Activated CD4-positive, CD25-positive, alpha-beta regulatory T cell treated with anti-CD3 and anti-CD28 coated beads, Interleukin-2, amount 50 U/mL, for 16 hours (primary cell): ENCODE results near the gene CACNB2.

Experiments
- DNase-seq: peaks from one replicate; pipeline ENCODE4 v3.0.0-alpha.2; 2020; ENCODE audit warnings: low read depth, low spot score

Gene CACNB2

GRCh38 chr10:18446205-18446604, 306.0 kb downstream of the CACNB2 start:
- no peak for DNase-seq

GRCh38 chr10:18449611-18450026, 309.4 kb downstream of the CACNB2 start:
- DNase-seq: no peak

- DNase-seq: no peak
Observed at GRCh38 chr10:18450298-18450697, 310.1 kb downstream of the CACNB2 start.

- DNase-seq: no peak
Observed at GRCh38 chr10:18455086-18455884, 315.1 kb downstream of the CACNB2 start.

GRCh38 chr10:18456984-18457383, 316.8 kb downstream of the CACNB2 start:
- DNase-seq: no peak

DNA sequence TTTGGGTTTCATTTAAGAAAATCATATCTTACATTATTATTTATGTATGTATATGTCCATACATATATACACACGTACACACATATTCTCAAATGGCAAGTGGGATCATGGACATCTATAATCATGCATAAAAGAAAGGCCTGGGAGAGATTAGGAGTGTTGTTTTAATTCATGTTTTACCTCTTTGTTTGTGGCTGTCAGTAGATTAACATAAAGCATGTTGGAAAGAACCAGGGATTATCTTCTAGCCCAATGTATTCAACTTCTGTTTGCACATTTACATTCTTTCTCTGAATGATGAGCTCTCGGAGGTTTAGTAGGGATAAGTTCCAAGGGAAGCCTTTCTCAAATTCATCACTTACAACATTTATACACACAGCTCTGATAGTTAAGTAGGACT, 319.8 kb downstream of the CACNB2 start:
- no peak for DNase-seq

GRCh38 chr10:18463673-18464211, 323.5 kb downstream of the CACNB2 start:
- no peak for DNase-seq

DNA sequence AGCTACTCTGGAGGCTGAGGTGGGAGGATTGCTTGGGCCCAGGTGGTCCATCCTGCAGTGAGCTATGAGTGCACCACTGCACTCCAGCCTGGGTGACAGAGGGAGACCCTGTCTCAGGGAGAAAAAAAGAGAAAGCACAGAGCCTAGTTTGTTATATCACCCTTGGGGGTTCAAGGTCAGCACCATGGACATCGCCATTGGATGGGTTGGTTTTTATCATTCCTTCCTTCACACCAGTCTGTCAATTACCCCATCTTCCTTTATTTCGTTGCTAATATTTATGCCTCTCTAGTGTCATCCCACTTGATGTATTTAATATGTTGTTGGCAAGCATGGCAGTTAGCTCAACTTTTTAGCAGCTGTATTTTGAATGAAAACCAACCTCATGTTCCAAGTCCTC, 328.9 kb downstream of the CACNB2 start:
- no peak for DNase-seq

GRCh38 chr10:18472977-18473376, 332.8 kb downstream of the CACNB2 start:
- no peak for DNase-seq

DNA sequence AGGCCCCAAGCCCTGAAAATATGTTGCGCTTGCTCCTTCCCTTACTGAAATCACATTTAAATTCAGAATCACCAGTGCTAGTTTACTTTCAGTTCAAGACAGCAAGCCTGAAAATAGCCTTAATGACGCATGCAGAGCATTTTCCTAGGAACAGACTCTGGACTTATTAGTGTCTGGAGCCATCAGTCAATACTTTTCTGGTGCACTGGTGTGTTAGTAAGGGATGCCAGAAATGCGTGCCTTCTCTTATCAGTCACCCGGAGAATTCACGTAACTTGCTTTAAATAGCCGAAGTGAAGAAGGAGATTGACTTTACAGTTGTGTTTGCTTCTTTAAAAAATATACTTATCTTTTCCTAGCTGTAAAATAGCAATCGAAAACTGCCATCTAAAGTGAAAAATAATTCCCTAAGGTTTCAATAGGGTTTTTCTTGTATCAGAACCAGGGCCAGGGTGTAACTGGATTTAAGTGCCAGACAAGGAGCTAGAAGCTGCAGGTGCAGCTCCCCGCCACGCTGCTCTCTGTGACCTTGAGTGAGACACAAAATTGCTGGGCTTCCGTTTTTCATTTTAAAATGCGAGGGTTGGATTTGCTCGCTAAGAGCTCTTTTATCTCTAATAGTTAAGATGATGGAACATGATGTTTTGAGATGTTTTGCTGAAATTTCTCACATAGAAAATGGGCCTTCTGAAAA, 333.3 kb downstream of the CACNB2 start:
- no peak for DNase-seq

DNA sequence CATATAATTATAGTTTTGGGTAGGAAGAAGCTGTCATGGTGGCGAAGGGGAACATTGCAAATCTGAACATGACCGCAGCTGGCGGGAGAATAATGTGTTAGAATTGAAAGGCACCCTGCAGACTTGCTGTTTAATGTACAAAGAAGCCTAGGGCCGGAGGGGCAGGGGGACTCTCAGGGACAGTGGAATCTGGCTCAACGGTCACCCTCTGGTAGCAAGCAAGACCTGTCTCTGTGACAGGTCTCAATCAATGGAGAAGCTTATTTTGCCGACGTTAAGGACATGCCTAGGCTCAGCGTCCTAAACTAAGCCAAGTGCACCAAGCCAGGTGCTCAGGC, 333.9 kb downstream of the CACNB2 start:
- no peak for DNase-seq

GRCh38 chr10:18476076-18476647, 335.9 kb downstream of the CACNB2 start:
- no peak for DNase-seq

- DNase-seq: no peak
Observed at GRCh38 chr10:18478354-18478753, 338.1 kb downstream of the CACNB2 start.

GRCh38 chr10:18479502-18479901, 339.3 kb downstream of the CACNB2 start:
- no peak for DNase-seq

DNA sequence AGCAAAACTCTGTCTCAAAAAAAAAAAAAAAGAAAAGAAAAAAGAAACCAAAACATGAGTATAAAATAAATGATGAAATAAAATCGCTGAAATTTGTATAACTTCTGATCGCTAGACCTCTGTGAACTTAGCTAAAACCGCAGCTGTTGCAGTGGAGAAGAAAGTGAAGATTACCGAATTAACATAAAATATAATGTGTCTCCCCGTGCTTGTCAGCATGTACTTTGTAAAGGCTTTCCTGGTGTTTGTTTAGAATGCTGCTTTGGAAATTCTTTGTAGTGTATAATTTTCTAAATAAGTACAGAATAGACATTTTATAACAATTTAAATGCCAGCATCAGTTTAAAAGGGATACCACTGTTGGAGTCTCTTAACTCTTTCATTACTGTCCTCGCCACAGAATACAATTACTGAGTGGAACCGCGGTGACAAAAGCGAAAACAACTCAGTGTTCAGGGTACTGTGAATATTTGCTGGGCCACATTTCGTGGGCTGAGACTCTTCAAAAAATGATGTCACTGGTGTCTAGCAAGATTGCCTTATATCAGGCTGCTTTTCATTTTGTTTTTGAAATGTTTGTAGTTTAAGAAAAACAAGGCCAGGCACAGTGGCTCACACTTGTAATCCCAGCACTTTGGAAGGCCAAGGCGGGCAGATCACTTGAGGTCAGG, 343.4 kb downstream of the CACNB2 start:
- no peak for DNase-seq

DNA sequence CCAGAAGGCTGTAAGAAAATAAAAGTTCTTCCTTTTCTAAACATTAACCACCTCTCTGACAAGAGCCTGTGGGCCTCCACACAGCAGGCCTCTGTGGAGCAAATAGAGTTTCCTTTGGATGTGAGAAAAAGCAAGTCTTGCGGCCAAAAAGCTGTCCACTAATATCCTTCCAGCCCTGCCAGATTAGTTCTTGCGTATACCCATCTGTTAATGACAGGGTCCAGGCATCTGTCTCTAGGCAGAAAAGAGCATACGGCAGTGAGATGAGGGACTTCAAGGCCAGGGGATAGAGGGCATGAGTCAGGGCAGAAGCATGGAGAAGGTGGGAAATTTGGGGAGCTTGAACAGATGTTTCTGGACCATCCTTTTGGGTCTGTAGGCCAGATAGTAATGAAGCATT, 346.2 kb downstream of the CACNB2 start:
- DNase-seq: no peak

- no peak for DNase-seq
Observed at GRCh38 chr10:18490755-18491154, 350.5 kb downstream of the CACNB2 start.

DNA sequence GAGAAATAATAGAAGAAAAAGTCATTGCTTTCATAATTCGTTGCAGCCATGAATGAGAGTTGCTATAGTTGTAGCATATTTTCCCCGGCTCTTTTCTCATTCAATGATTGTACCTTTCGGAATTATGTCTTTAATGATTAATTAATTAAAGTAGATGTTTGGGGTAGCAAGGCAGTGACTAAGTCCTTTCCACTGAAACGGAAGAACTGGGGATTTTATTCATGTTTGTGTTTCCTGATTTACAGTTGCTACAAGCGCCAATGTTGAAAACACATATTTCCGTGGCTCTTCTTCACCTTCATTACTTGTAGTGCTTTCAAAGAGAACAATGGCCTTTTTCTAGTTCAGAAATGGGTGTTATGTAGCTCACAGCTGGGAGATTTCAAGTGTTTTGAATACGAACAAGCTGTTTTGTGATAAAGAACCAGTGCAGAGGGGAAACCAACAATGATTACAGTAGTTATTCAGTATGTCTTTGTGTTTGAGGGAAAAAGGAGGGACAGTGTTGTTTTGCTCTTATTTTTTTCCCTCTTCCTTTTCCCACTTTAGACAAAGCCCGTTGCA, 357.7 kb downstream of the CACNB2 start:
- DNase-seq: no peak

- no peak for DNase-seq
Observed at GRCh38 chr10:18498998-18499397, 358.8 kb downstream of the CACNB2 start.

DNA sequence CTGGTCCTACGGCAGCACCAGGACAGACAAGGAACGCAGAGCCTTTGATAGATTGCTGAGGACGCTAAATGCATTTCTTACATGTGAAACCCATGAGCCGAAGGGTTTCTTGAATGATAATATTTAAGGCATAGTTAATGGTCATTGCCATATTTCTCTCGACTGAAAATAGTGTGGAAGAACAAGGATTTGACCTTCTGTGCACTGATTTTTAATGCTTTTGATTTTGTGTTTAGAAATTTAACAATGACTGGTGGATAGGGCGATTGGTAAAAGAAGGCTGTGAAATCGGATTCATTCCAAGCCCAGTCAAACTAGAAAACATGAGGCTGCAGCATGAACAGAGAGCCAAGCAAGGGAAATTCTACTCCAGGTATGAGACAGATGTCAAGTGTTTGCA, 360.4 kb downstream of the CACNB2 start:
- DNase-seq: no peak

GRCh38 chr10:18501198-18501597, 361.0 kb downstream of the CACNB2 start:
- no peak for DNase-seq

DNA sequence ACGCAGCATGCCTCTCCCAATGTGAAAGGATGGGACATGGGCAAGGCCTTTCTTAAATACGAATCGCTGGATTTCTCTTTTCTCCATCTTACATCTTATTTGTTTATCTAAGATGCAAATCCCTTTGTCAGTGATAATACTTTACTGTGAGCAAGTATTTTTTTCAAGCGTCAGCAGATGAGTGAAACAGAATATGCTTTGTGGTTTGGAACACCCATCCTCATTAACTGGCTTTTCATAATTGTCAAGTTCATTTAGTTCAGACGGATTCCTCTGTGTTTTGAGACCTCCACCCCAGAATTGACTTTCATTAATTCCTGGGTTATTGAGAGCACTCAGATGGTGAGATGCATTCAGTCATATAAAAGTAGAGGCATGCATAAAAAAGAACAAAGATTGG, 361.4 kb downstream of the CACNB2 start:
- no peak for DNase-seq
